GM18909 (cell line): ENCODE measurements around the gene ADIG.

Experiments
- ATAC-seq: cut with Tn5 transposase; IDR thresholded peaks from one replicate; pipeline ENCODE4 v1.9.1; 2021; ENCODE audit warnings: mild to moderate bottlenecking; ENCODE audit not compliant: unreplicated experiment, poor library complexity

ADIG gene

GRCh38 chr20:38600057-38600456 is 19.1 kb downstream of the ADIG start:
- ATAC-seq: no peak

GRCh38 chr20:38601216-38602184 is 20.5 kb downstream of the ADIG start, which contains the start of gene ARHGAP40:
Gene ARHGAP40, plus strand, starts transcription at chr20:38601809.
- no peak for ATAC-seq

GRCh38 chr20:38602185-38602581 is 21.2 kb downstream of the ADIG start:
- ATAC-seq: no peak

- no peak for ATAC-seq
Measured at GRCh38 chr20:38603286-38603685, 22.3 kb downstream of the ADIG start.

GRCh38 chr20:38604873-38605303 is 23.9 kb downstream of the ADIG start:
- no peak for ATAC-seq

- no peak for ATAC-seq
Measured at GRCh38 chr20:38607351-38607750, 26.4 kb downstream of the ADIG start.

- no peak for ATAC-seq
Measured at GRCh38 chr20:38608188-38608587, 27.2 kb downstream of the ADIG start.

GRCh38 chr20:38609815-38610214 is 28.8 kb downstream of the ADIG start:
- ATAC-seq: no peak

- no peak for ATAC-seq
Measured at GRCh38 chr20:38610521-38610920, 29.5 kb downstream of the ADIG start.

- no peak for ATAC-seq
Measured at GRCh38 chr20:38612751-38613515, 31.9 kb downstream of the ADIG start.

GRCh38 chr20:38615283-38615682 is 34.3 kb downstream of the ADIG start:
- ATAC-seq: no peak

- no peak for ATAC-seq
Measured at GRCh38 chr20:38616457-38616856, 35.5 kb downstream of the ADIG start.

- ATAC-seq: no peak
Measured at GRCh38 chr20:38617011-38617829, 36.2 kb downstream of the ADIG start.

GRCh38 chr20:38617830-38618196 is 36.8 kb downstream of the ADIG start:
- no peak for ATAC-seq

GRCh38 chr20:38620441-38620840 is 39.4 kb downstream of the ADIG start:
- no peak for ATAC-seq

GRCh38 chr20:38623061-38623460 is 42.1 kb downstream of the ADIG start:
- ATAC-seq: no peak

- no peak for ATAC-seq
Measured at GRCh38 chr20:38624084-38624483, 43.1 kb downstream of the ADIG start.

GRCh38 chr20:38625896-38626295 is 44.9 kb downstream of the ADIG start:
- no peak for ATAC-seq

- no peak for ATAC-seq
Measured at GRCh38 chr20:38626921-38627659, 46.1 kb downstream of the ADIG start.
